Lung (tissue), 12 donors: ENCODE data around the gene AXDND1. TPM values are rescaled to one million over a fixed set of nuclear protein-coding genes. Genes with fewer than 3 reads are reported as not detected.
"Not testable (repeated sequence)": the region's sequence is repeated elsewhere in the genome, so short reads cannot be mapped to it uniquely, and the experiment has no call there.

Experiments
- ATAC-seq: fragments of 200-7000 bp; cut with Tn5 transposase; one replicate; pipeline ENCODE4 v1.9.1; 2020; ENCODE audit warnings: moderate number of reproducible peaks; ENCODE audit not compliant: insufficient read depth, low FRiP score
- DNase-seq, 3 donors: peaks; one replicate each; pipeline ENCODE4 v3.0.0-alpha.2; 2013 to 2017
- H3K27ac ChIP-seq, 2 donors: one replicate each; pipeline ENCODE4 v1.5.1; 2013; ENCODE audit warnings: mild to moderate bottlenecking in 2 of 2, moderate library complexity in 2 of 2, control low read depth in 1 of 2, inconsistent platforms in 1 of 2, low read depth in 1 of 2, low read length in 1 of 2
- H3K27me3 ChIP-seq, 3 donors: one replicate each; pipeline ENCODE4 v1.5.1; 2013; ENCODE audit warnings: low read length in 2 of 3; ENCODE audit not compliant: control insufficient read depth in 3 of 3, insufficient read depth in 3 of 3
- H3K36me3 ChIP-seq, 4 donors: one replicate each; pipeline ENCODE4 v1.5.1; 2013; ENCODE audit warnings: low read length in 4 of 4, mild to moderate bottlenecking in 1 of 4, moderate library complexity in 1 of 4; ENCODE audit not compliant: control insufficient read depth in 4 of 4, insufficient read depth in 4 of 4
- H3K4me1 ChIP-seq, 5 donors: one replicate each; pipeline ENCODE4 v1.5.1; 2013; ENCODE audit warnings: low read length in 5 of 5, mild to moderate bottlenecking in 2 of 5, moderate library complexity in 1 of 5; ENCODE audit not compliant: control insufficient read depth in 5 of 5, insufficient read depth in 5 of 5
- H3K4me3 ChIP-seq: one replicate; pipeline ENCODE4 v1.5.1; 2013; ENCODE audit warnings: mild to moderate bottlenecking, control low read depth, moderate library complexity
- H3K9ac ChIP-seq, 2 donors: one replicate each; pipeline ENCODE4 v1.5.1; 2013; ENCODE audit warnings: low read length in 2 of 2, control low read depth in 1 of 2; ENCODE audit not compliant: insufficient read depth in 1 of 2
- H3K9me3 ChIP-seq, 4 donors: one replicate each; pipeline ENCODE4 v1.5.1; 2013; ENCODE audit warnings: low read length in 3 of 4, mild to moderate bottlenecking in 1 of 4, moderate library complexity in 1 of 4; ENCODE audit not compliant: control insufficient read depth in 4 of 4, insufficient read depth in 3 of 4
- WGBS, 2 donors: extraction: QIAGEN DNeasy Blood & Tissue Kit; methylation state at CpG; one replicate each; pipeline ENCODE4 v1.1.7; 2013; 5-methylcytosine and 5-hydroxymethylcytosine counted together
- polyA plus RNA-seq, 2 donors: library from polyadenylated mRNA; stranded (reverse); fragments of 200-250 nt; gene quantifications; one replicate each; pipeline ENCODE4 v1.2.1, GENCODE V29; 2013
- total RNA-seq, 2 donors: library from RNA; depleted of rRNA in 1 of 2; stranded (reverse); fragments of >200 nt in 1 of 2; gene quantifications; one replicate each; pipeline ENCODE4 v1.2.1, GENCODE V29; 2014 to 2021
- TF ChIP-seq, protein P1 (sequence below): IDR thresholded peaks from 2 replicates; pipeline ENCODE4 v1.5.1; 2012; ENCODE audit warnings: mild to moderate bottlenecking; ENCODE audit errors: control extremely low read depth, extremely low read depth
- donor health status: control.
- donor health status: control.
- donor health status: Bipolar disorder and iron deficiency.
- donor health status: healthy.
- donor health status: DM: yes; HTN: yes; CAD: no.

AXDND1 gene
- total and polyA plus RNA-seq, 4 donors = 0.10 to 2.7 (median 0.42) TPM

DNA sequence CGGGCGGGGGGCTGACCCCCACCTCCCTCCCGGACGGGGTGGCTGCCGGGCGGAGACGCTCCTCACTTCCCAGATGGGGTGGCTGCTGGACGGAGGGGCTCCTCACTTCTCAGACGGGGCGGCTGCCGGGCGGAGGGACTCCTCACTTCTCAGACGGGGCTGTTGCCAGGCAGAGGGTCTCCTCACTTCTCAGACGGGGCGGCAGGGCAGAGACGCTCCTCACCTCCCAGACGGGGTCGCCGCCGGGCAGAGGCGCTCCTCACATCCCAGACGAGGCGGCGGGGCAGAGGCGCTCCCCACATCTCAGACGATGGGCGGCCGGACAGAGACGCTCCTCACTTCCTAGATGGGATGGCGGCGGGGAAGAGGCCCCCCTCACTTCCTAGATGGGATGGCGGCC is 52.9 kb downstream of the AXDND1 start:
- not testable (repeated sequence) for H3K27me3 ChIP-seq, H3K4me1 ChIP-seq, H3K9ac ChIP-seq, H3K9me3 ChIP-seq, ATAC-seq, H3K36me3 ChIP-seq, H3K27ac ChIP-seq, H3K4me3 ChIP-seq, DNase-seq
- WGBS, 2 donors = 90 to 93% methylated on average over 22 to 27 of the region's 32 CpGs

DNA sequence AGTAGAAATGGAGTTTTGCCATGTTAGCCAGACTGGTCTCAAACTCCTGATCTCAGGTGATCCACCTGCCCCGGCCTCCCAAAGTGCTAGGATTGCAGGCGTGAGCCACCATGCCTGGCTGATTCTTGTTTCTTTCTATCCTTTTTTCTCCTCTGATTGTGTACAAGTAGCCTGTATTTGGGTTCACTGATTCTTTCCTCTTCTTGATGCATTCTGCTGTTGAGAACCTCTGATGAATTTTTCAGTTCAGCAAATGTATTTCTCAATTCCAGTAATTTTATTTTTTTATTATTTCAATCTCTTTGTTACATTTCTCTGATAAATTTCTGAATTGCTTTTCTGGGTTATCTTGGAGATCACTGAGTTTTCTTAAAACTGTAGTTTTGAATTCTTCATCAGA is 58.8 kb downstream of the AXDND1 start:
- WGBS, 2 donors = 90 to 100% methylated on average over 2 of the region's 2 CpGs
- no peak for ATAC-seq

DNA sequence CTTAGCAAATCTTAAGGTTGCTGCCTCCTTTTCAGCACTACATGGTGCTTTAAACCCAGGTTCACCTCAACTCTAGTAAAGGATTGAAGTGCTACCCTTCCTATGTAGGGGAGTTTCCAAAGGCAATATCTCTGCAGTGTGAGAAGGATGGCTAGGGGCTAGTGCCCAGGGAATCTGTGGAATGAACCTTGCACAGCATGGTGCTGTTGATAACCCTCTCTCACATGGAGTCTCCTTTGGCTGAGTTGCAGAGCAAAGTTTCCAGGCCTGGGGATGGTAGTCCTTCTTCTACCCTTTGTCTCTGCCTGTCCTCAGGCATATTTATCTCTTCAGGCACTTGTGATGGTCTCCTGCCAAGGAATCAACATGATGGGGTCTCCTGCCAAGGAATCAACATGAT is 59.4 kb downstream of the AXDND1 start:
- TF ChIP-seq, protein P1, sequence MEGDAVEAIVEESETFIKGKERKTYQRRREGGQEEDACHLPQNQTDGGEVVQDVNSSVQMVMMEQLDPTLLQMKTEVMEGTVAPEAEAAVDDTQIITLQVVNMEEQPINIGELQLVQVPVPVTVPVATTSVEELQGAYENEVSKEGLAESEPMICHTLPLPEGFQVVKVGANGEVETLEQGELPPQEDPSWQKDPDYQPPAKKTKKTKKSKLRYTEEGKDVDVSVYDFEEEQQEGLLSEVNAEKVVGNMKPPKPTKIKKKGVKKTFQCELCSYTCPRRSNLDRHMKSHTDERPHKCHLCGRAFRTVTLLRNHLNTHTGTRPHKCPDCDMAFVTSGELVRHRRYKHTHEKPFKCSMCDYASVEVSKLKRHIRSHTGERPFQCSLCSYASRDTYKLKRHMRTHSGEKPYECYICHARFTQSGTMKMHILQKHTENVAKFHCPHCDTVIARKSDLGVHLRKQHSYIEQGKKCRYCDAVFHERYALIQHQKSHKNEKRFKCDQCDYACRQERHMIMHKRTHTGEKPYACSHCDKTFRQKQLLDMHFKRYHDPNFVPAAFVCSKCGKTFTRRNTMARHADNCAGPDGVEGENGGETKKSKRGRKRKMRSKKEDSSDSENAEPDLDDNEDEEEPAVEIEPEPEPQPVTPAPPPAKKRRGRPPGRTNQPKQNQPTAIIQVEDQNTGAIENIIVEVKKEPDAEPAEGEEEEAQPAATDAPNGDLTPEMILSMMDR = no peak
- ATAC-seq (no peak), DNase-seq (no peak)
- H3K9me3 ChIP-seq = peaks cover 0 to 12% (median 2%) of the 10 kb centered on the region in 4 donors
- H3K4me3 ChIP-seq = no peak overlapping the region
- H3K9ac ChIP-seq = no peak overlapping the region
- no peaks in the 10 kb centered on the region for H3K36me3 ChIP-seq
- H3K27ac ChIP-seq = no peak overlapping the region
- H3K4me1 ChIP-seq = no peaks in the 10 kb centered on the region
- no peaks in the 10 kb centered on the region for H3K27me3 ChIP-seq

More for the DNA sequence above, 58.8 kb downstream of the AXDND1 start:
- H3K4me3 ChIP-seq = no peak overlapping the region
- no peak for DNase-seq
- TF ChIP-seq, protein P1 = no peak
- no peak overlapping the region for H3K27ac ChIP-seq
- H3K36me3 ChIP-seq = no peaks in the 10 kb centered on the region
- peaks cover 0 to 12% (median 2%) of the 10 kb centered on the region in 4 donors for H3K9me3 ChIP-seq
- no peaks in the 10 kb centered on the region for H3K27me3 ChIP-seq
- H3K4me1 ChIP-seq = no peaks in the 10 kb centered on the region
- H3K9ac ChIP-seq = no peak overlapping the region

DNA sequence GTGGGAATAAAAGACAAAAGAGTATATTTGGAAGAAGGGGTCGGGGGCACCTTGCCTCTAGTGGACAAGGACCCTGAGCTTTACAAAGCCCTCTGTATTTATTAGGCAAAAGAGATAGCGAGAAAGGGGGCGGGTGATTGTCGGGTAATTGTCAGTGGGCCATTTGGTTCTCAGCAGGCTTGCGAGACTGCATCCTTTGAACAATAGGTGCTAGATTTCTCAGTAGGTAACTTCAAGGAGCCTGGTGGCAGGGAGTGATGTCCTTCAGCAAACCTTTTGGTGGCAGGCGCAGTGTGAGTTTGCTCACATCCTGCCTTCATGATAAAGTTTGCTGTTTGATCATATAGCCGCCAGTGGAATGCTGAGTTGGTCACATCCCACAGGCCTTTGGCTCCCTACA is 71.4 kb downstream of the AXDND1 start:
- ATAC-seq = no peak
- Histone ChIP-seq H3K36me3 (no peaks in the 10 kb centered on the region), H3K4me1 (no peaks in the 10 kb centered on the region), H3K4me3 (no peak overlapping the region), H3K9ac (no peak overlapping the region), H3K9me3 (no peaks in the 10 kb centered on the region), H3K27me3 (no peaks in the 10 kb centered on the region), H3K27ac (no peak overlapping the region)
- TF ChIP-seq, protein P1 = no peak
- no peak for DNase-seq
- WGBS, 2 donors = 78 to 87% methylated on average over 7 of the region's 7 CpGs

DNA sequence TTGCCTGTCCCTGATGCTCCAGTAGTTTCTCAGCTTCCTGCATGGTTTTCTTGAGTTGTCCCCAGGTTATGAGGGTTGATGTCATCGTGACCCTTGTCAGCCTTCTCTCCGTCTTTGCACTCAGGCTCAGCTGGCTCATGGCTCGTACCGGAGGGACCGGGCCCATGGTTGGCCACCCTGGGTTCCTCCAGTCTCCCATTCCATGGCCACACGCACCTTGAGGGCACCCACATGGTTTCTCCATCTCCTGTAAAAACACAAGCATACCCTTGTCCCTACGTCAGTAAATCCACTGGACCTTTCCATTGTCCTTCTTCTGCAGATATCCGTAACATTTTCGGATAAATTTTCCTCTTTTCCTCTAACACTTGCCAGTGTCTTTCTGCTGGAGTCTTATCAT is 73.9 kb downstream of the AXDND1 start:
- not testable (repeated sequence) for H3K4me1 ChIP-seq, DNase-seq, H3K36me3 ChIP-seq, H3K4me3 ChIP-seq, H3K27me3 ChIP-seq, H3K27ac ChIP-seq, H3K9ac ChIP-seq, ATAC-seq, H3K9me3 ChIP-seq
- 82 to 87% methylated on average over 9 of the region's 9 CpGs for WGBS, 2 donors

DNA sequence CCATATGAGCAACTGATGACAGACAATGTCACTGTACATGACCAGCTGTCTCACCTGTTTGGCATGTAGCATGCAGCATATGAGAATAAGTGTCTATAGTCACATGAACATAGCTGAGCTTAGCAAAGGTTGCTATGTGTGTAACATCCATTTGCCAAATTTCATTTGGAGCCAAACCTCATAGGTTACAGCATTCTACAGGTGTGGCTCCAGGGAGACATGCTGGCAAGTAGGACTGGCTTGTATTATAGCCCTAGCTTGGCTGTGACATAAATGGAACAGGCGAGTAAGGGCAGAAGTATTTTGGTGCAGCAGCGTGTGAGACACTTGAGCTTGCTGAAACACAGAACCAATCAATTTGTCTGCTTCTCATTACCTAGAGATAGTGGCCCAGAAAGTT is 74.5 kb downstream of the AXDND1 start:
- H3K4me1 ChIP-seq, H3K27ac ChIP-seq, H3K36me3 ChIP-seq, H3K27me3 ChIP-seq, H3K4me3 ChIP-seq, DNase-seq, H3K9me3 ChIP-seq, ATAC-seq, H3K9ac ChIP-seq: not testable (repeated sequence)
- 88 to 94% methylated on average over 2 of the region's 2 CpGs for WGBS, 2 donors
